RWPE2 (cell line): ENCODE data around the gene RIIAD1.
"Not testable (repeated sequence)": the region's sequence is repeated elsewhere in the genome, so short reads cannot be mapped to it uniquely, and the experiment has no call there.

Source experiments
- ATAC-seq: fragments of 200-7000 bp; cut with Tn5 transposase; 3 replicates; pipeline ENCODE4 v1.9.1; 2021; ENCODE audit warnings: low read depth
- DNase-seq: peaks from one replicate; pipeline ENCODE4 v3.0.0-alpha.2; 2020; ENCODE audit warnings: low spot score
- H3K27ac ChIP-seq: fragments of 450-650 bp; 2 replicates; pipeline ENCODE4 v1.5.1; 2017; ENCODE audit warnings: mild to moderate bottlenecking; ENCODE audit not compliant: poor library complexity, severe bottlenecking
- H3K27me3 ChIP-seq: fragments of 250-450 bp; sonication (Bioruptor Pico); 2 replicates; pipeline ENCODE4 v1.5.1; 2021; ENCODE audit warnings: mild to moderate bottlenecking, moderate library complexity; ENCODE audit not compliant: insufficient read depth, poor library complexity, severe bottlenecking
- H3K36me3 ChIP-seq: fragments of 250-450 bp; sonication (Bioruptor Pico); 2 replicates; pipeline ENCODE4 v1.5.1; 2020; ENCODE audit warnings: low read depth, mild to moderate bottlenecking, moderate library complexity
- H3K4me1 ChIP-seq: fragments of 250-450 bp; sonication (Bioruptor Pico); 2 replicates; pipeline ENCODE4 v1.5.1; 2021; ENCODE audit warnings: mild to moderate bottlenecking, moderate library complexity; ENCODE audit not compliant: insufficient read depth, poor library complexity, severe bottlenecking
- H3K4me3 ChIP-seq: fragments of 250-450 bp; sonication (Bioruptor Pico); 2 replicates; pipeline ENCODE4 v1.5.1; 2021; ENCODE audit warnings: mild to moderate bottlenecking, moderate library complexity; ENCODE audit not compliant: severe bottlenecking
- H3K9me3 ChIP-seq: fragments of 250-450 bp; sonication (Bioruptor Pico); 2 replicates; pipeline ENCODE4 v1.5.1; 2021; ENCODE audit warnings: mild to moderate bottlenecking, moderate library complexity; ENCODE audit not compliant: severe bottlenecking
- CTCF ChIP-seq: fragments of 450-650 bp; IDR thresholded peaks from one replicate; pipeline ENCODE4 v1.5.1; 2017; ENCODE audit warnings: mild to moderate bottlenecking, moderate library complexity; ENCODE audit not compliant: poor library complexity, severe bottlenecking

Gene RIIAD1

GRCh38 chr1:151760597-151761385 is 39.5 kb downstream of the RIIAD1 start:
- Histone ChIP-seq H3K27me3 (no peaks in the 10 kb centered on the region), H3K36me3 (peaks cover 33% of the 10 kb centered on the region), H3K9me3 (no peaks in the 10 kb centered on the region), H3K27ac (no peak overlapping the region), H3K4me1 (peaks cover 17% of the 10 kb centered on the region), H3K4me3 (no peak overlapping the region)
- no peak for ATAC-seq
- no peak for TF ChIP-seq CTCF
- no peak for DNase-seq

- H3K4me1 ChIP-seq: peaks cover 16% of the 10 kb centered on the region
- ATAC-seq (peak; percentile 99), DNase-seq (peak; percentile 82)
- H3K4me3 ChIP-seq: peak within 1 kb of the TSS; percentile 62
- H3K9me3 ChIP-seq: no peaks in the 10 kb centered on the region
- peak within 1 kb of the TSS; percentile 64 for H3K27ac ChIP-seq
- TF ChIP-seq CTCF: peak; percentile 3
- peaks cover 33% of the 10 kb centered on the region for H3K36me3 ChIP-seq
- no peaks in the 10 kb centered on the region for H3K27me3 ChIP-seq
Observed at GRCh38 chr1:151762941-151763921, 41.9 kb downstream of the RIIAD1 start, which contains the start of gene MRPL9. Gene MRPL9, minus strand, starts transcription at chr1:151763496. Its CDS starts 17 bp downstream, at chr1:151763479.

- no peak for TF ChIP-seq CTCF
- Histone ChIP-seq H3K9me3 (no peaks in the 10 kb centered on the region), H3K36me3 (peaks cover 33% of the 10 kb centered on the region), H3K27me3 (no peaks in the 10 kb centered on the region), H3K27ac (peak overlapping the region; percentile 64), H3K4me1 (peaks cover 23% of the 10 kb centered on the region), H3K4me3 (peak overlapping the region; percentile 62)
- DNase-seq: no peak
- no peak for ATAC-seq
Observed at GRCh38 chr1:151763990-151764389, 42.7 kb downstream of the RIIAD1 start.

- DNase-seq, H3K27me3 ChIP-seq, H3K9me3 ChIP-seq, H3K4me3 ChIP-seq, H3K36me3 ChIP-seq: not testable (repeated sequence)
- peak; percentile 66 for ATAC-seq
- H3K27ac ChIP-seq: peak overlapping the region; percentile 52
- peaks cover 28% of the 10 kb centered on the region for H3K4me1 ChIP-seq
Observed at GRCh38 chr1:151768351-151769066, 47.2 kb downstream of the RIIAD1 start.

- not testable (repeated sequence) for H3K9me3 ChIP-seq, DNase-seq, H3K4me3 ChIP-seq, H3K27ac ChIP-seq, ATAC-seq, H3K27me3 ChIP-seq
- peaks cover 11% of the 10 kb centered on the region for H3K36me3 ChIP-seq
- H3K4me1 ChIP-seq: peaks cover 33% of the 10 kb centered on the region
Observed at GRCh38 chr1:151769270-151769669, 47.9 kb downstream of the RIIAD1 start.
